Measurements from ENCODE around the gene PAPPA. TPM values are rescaled to one million over a fixed set of nuclear protein-coding genes. Genes with fewer than 3 reads are reported as not detected.

PAPPA gene
- total and polyA plus RNA-seq, 2 of the 8 experiments (the other 6 are each of a cell fraction or from before 2014, with no cell fraction given) = 0.18 to 0.63 TPM

GRCh38 chr9:116323571-116323970 lies 170.0 kb downstream of the PAPPA start:
- no peak overlapping the region for H4K91ac ChIP-seq (replicated peaks; ENCODE audit: insufficient read length, low read length)
- no peak overlapping the region for H3K14ac ChIP-seq (ENCODE audit: insufficient read length)
- ChIA-PET CTCF (ENCODE audit: partially characterized antibody) (interaction anchor here (0.9 to 1.6 kb wide), 4 partner anchors 9 to 160 kb away, joined by 3 to 5 read pairs (median 3); no protein-coding TSS in a partner anchor), POLR2A (ENCODE audit: partially characterized antibody) (interaction anchor here (0.8 kb wide), 1 partner anchor 11 kb away, joined by 3 read pairs; no protein-coding TSS in a partner anchor)
- no peaks in the 10 kb centered on the region for H3K27me3 ChIP-seq (replicated peaks in 1 of 4; ENCODE audit: control insufficient read depth in 3 of 4, extremely low read depth in 1 of 4, insufficient read depth in 3 of 4, low read length in 3 of 4)
- no peak overlapping the region for H3K23ac ChIP-seq (ENCODE audit: insufficient read length)
- H3K4me1 ChIP-seq (replicated peaks in 1 of 4; ENCODE audit: control insufficient read depth in 3 of 4, insufficient read depth in 4 of 4, low read length in 3 of 4) = peaks cover 2 to 11% (median 4%) of the 10 kb centered on the region in 4 experiments; a peak in 5 of 7 replicates
- H3K23me2 ChIP-seq (ENCODE audit: low read depth, low read length) = no peaks in the 10 kb centered on the region
- no peak overlapping the region for H2AK5ac ChIP-seq (ENCODE audit: low read depth, low read length)
- no peak overlapping the region for H4K5ac ChIP-seq (ENCODE audit: insufficient read length, low read depth, low read length)
- no peak overlapping the region for H2AFZ ChIP-seq (ENCODE audit: low read length)
- H3K56ac ChIP-seq (replicated peaks; ENCODE audit: insufficient read length, low read depth, low read length) = no peak overlapping the region
- H2BK120ac ChIP-seq (replicated peaks; ENCODE audit: low read depth, low read length) = no peak overlapping the region
- no peaks in the 10 kb centered on the region for H4K20me1 ChIP-seq (replicated peaks in 1 of 2; ENCODE audit: control insufficient read depth in 1 of 2, insufficient read depth in 2 of 2, low read length in 2 of 2)
- H2BK20ac ChIP-seq (ENCODE audit: low read length) = no peak overlapping the region
- no peaks in the 10 kb centered on the region for H3K79me2 ChIP-seq (ENCODE audit: control insufficient read depth in 1 of 2, insufficient read depth in 2 of 2, low read length in 2 of 2)
- no peaks in the 10 kb centered on the region; the same call in 1 of the 2 replicates for H3K79me1 ChIP-seq (ENCODE audit: low read depth, low read length)
- H2BK15ac ChIP-seq (ENCODE audit: low read length) = no peak overlapping the region
- H3K36me3 ChIP-seq (ENCODE audit: control insufficient read depth in 2 of 4, insufficient read depth in 4 of 4, low read length in 3 of 4) = no peaks in the 10 kb centered on the region
- H2BK5ac ChIP-seq (ENCODE audit: low read depth, low read length) = no peak overlapping the region
- no peak overlapping the region for H3K4me3 ChIP-seq (ENCODE audit: extremely low read depth in 1 of 4, insufficient read depth in 2 of 4, low read depth in 3 of 4, low read length in 4 of 4)
- no peak overlapping the region for H3K4ac ChIP-seq (replicated peaks; ENCODE audit: insufficient read length, low read depth, low read length)
- H3K18ac ChIP-seq (ENCODE audit: extremely low read depth, low read length) = no peak overlapping the region
- H4K8ac ChIP-seq (ENCODE audit: extremely low read depth, insufficient read depth, low read length) = no peak overlapping the region
- no peak overlapping the region for H3K4me2 ChIP-seq (ENCODE audit: insufficient read depth in 1 of 2, low read depth in 2 of 2, low read length in 2 of 2)
- H2BK12ac ChIP-seq (ENCODE audit: low read depth, low read length) = no peak overlapping the region
- no peak for FAIRE-seq
- H3K9me3 ChIP-seq (ENCODE audit: insufficient read depth in 2 of 2, low read depth in 1 of 2, low read length in 1 of 2) = no peaks in the 10 kb centered on the region
- no peak for DNase-seq (ENCODE audit: low read depth in 1 of 2, low spot score in 2 of 2)
- H3K27ac ChIP-seq (ENCODE audit: low read depth, low read length) = no peak overlapping the region
- H3K9ac ChIP-seq (replicated peaks in 1 of 4; ENCODE audit: extremely low read depth in 1 of 4, low read depth in 3 of 4, low read length in 3 of 4) = no peak overlapping the region
- no peak for TF ChIP-seq CHD7 (IDR thresholded peaks at IDR 0.05; ENCODE audit: insufficient replicate concordance, low read length)

Measured in H1 (cell line).